ENCODE measurements around the gene FOS.

DNA sequence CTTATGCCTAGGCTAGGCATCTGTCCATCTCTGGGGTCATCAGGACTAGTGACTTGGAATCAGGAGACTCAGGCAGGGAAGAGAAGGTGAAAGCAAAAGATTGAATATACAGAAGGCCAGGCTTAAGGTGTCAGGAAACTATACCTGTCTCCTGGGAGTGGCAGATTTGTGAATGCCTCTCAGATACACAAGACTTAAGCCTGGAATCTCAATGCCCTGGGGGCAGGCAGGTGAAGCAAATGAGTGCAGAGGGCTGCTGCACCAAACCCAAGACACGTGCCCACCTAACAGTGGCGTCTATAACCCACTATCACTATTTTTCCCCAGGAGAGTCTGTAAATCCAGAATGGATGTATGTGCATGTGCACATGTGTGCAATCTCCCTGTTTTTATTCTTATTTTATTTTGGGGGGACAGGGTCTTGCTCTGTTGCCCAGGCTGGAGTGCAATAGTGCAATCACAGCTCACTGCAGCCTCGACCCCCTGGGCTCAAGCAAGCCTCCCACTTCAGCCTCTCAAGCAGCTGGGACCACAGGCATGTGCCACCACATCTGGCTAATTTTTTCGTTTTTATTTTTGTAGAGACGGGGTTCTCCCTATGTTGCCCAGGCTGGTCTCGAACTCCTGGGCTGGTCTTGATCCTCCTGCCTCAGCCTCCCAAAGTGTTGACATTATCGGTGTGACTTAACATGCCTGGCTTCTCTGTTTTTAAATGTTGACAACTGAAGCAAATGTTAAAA is 31.9 kb upstream of the FOS start:
- no peak for TF ChIP-seq CTCF (conservative IDR thresholded peaks at IDR 0.05 in 1 of 2, IDR thresholded peaks at IDR 0.05 in 1 of 2; ENCODE audit: extremely low read depth in 1 of 2, insufficient read depth in 1 of 2, low read depth in 1 of 2, low read length in 2 of 2)
- TF ChIP-seq EZH2 (IDR thresholded peaks at IDR 0.05; ENCODE audit: borderline replicate concordance, low read length): no peak

Data from mammary epithelial cell (primary cell).